CD4-positive, alpha-beta T cell treated with Interleukin-12 subunit alpha and Interleukin-12 subunit beta, for 1 hour (primary cell): ENCODE measurements around the gene RNF8.
A peak's percentile ranks its signal among the peaks of the same experiment; 100 is the strongest.

Experiments used
- DNase-seq: peaks from one replicate; pipeline ENCODE4 v3.0.0-alpha.2; 2020

The RNF8 gene

DNA sequence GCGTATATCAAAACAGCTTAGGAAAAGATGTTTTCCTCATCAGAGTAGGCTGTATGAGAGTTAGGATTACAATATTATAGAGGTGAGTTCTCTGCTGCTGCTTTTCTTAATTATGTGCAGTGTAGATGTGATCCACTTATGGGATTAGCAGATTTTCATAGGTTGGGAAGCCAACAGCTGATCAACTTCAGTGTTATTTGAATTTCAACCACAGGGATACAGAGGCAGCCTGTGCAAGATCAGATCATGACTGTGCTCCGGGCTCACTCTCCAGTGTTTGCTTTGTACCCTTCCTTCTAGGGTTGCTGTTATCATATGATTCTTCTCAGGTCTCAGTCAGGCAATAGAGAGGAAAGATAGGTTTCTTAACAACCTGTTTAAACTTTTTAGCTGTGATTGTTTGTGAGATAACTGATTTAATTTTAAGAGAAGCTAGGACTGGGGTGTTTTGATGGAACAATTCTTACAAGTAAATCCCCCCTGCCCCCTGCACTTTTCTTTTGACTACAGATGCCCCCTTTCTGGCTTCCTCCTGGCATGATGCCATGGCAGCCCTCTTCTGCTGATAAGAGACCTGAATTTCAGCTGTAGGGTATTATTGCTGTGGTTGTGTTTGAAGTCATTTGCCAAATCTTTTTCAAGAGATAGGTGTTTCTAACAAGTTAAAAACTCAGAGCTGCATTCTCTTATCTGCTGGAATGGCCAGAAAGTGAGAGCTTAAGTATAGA, 8.5 kb downstream of the RNF8 start:
- no peak for DNase-seq

DNA sequence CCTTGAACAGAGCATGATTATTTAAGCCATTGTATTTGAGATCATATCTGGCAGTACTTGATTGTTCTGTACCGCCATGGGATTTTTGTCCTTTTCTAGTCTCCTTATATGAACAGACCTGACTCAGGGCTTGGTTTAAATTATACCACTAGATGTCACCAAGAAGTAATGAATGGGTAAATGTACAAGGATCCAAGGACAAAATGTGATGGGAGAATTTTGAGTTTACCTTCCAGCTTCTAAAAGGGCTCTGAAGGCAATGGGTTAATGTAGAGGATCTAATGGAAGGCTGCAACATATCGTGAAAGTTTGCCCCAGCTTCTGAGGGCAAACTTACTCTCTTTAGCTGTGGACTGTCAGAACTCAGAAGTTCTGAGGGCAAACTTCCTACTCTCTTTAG, 12.0 kb downstream of the RNF8 start:
- DNase-seq = no peak

DNA sequence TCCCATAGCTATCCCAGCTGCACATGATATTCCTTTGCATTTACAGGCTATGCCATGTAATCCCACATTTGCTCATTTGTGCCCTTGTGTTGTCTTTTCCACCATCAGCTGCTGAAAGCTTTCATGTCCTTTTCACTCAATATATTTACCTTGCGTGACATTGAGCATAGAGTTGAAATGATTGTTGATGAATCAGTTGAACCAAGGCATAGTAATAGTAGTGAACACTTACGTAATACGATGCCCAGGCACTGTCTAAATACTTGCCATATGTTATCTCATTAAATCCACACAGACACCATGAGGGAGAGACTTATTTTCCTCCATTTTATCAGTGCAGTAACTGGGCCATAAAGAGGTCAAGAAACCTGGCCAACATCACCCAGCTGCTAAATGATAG, 13.1 kb downstream of the RNF8 start:
- DNase-seq = no peak

DNA sequence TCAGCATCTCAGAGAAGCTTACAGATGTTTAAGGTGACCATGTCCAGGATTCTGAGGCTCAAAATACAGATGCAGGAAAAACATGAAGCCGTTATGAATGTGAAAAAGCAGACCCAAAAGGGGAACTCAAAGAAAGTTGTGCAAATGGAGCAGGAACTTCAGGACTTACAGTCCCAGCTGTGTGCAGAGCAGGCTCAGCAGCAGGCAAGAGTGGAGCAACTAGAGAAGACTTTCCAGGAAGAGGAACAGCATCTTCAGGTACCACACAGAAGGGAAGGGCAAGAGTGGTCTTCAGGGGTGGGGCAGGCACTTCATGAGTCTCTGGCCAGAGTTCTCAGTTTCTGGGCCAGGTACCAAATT, 15.2 kb downstream of the RNF8 start:
- DNase-seq = no peak

DNA sequence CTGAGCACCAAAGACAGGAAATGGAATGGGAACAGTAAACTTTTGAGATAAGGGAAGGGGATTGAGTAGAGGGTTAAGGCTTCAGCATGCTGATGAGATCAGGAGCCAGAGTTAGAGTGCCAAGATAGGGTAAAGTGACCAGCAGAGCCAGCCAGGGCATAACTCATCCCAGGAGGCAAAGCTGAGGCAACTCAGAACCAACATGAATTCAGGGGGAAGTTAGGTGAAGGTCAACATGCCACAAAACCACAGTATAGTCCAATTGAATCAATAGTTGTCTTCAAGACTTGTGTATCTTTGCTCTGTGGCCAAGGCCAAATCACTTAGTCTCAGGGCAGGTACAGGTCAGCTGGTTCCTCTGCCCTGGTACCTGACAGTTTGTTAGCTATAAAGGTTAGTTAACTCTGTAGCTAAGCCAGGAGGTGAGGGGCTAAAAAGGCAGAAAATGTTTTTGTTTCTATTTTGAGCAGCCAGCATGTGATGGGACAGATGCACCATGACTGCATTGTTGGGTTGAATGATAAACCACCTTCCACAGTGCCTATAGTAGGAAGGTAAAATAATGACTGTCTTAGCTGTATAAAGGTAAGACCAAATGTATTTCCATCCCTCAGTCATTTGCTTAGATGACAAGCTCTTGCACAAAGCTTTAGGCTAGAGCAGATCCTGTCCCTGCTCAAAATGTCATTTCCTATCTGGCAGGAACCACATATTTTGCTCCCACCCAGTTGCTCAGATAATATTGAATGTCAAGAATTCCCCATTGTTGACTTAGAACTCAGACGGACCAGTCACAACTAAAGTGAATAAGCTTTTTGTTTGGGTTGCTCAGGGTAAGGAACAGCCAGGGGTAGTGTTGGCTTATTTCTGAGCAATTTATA, 15.8 kb downstream of the RNF8 start:
- no peak for DNase-seq

DNA sequence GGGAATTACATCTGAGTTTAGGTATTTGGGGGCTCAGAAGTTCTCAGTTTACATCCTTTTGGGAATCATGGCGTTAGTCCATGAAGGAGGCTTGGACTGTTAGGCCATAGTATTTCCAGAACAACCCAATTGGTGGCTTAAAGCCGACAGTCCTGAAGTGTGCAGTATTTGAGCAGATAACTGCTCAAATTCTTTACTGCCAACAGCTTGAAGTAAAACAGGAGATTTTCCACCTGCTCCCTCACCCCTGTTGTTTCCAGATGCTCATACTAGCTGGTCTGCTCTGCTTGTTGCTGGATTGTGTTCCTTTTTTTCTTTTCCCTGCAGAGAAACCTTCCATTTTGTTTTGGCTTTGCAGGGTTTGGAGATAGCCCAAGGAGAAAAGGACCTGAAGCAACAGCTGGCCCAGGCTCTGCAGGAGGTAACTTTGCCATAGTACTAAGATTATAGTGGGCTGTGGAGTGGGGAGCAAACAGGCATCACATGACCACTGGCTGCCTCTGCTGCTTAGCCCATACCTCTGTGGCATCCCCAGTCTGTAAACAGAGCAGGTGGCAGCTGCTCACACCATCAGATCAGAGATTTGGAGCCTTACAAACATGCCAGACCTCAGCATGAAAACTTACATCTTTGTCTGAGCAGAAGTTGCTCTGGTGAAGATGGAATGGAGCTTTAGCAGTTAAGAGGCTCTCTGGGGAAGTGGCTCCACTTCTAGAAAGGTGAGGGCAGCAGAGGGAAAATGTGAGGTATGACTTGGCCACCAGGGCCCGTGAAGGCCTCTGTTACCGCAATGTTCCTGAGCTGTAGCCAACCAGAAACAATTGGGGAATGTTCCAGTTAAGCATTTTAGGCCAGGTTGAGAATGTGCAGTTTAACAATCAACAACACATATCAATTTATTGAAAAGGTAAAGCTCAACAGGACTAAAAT, 17.6 kb downstream of the RNF8 start:
- DNase-seq = no peak

DNA sequence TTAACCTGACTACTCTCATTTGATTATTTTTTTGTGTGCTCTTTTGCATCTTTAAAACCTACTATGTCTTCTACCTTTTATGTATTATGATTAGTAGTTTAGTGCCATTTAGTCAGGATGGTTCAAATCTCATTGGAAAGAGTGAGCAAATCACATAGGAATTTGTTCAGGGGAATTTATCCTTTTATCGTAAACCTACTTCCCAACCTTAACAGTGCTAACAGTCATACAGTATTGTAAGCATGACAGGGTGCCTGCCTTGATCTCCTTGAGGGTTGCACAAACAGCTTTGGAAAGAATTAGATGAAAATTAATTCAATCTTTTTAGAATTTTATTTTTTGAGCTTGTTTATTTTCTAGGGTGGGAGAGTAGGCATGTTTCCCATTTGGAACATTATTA, 18.3 kb downstream of the RNF8 start:
- DNase-seq = no peak

DNA sequence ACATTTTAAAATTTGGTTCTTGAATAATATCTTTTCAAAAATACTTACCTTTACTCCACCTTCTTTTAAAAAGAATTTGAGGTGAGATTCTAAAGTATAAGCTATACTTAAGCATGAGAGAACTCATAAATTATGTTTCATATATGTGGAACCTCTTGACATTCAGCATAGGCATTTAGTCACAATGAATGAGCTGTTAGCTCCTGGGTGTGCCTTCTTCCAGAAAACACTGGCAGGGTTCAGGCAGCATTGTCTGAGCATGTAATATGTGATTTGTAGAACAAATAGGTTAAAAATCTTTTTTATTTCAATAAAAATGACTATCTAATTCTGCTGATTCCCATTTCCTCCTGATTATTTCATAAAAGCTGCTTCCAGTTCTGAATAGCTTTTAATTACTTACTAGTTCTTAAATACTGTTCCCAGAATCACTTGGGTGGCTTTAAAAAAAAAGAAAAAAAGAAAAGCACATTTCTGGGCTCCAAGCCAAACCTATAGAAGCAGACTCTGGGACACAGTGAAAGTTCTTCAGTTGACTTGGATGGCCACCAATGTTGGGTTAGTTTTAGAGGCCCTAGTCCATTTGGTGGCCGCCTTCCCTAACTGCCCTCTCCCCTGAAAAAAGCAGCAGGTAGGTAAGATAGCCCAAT, 20.2 kb downstream of the RNF8 start:
- no peak for DNase-seq

DNA sequence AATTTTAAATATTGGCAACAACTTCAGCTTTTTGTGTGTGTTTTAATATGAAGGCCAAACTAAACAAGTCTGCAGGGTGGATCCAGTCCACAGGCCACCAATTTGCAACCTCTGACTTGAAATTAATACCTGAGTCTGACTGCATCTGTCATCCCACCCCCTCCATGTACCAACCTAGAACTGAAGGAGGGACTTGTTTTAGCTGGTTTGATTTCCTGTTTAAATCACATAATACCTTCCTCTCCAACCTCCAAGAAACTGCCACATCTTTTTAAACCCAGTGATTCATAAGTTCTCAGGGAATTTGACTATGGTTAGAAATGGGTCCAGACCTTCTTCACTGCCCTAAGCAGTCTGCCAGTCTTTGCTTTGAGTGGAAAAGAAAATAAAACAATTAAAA, 21.6 kb downstream of the RNF8 start:
- no peak for DNase-seq

DNA sequence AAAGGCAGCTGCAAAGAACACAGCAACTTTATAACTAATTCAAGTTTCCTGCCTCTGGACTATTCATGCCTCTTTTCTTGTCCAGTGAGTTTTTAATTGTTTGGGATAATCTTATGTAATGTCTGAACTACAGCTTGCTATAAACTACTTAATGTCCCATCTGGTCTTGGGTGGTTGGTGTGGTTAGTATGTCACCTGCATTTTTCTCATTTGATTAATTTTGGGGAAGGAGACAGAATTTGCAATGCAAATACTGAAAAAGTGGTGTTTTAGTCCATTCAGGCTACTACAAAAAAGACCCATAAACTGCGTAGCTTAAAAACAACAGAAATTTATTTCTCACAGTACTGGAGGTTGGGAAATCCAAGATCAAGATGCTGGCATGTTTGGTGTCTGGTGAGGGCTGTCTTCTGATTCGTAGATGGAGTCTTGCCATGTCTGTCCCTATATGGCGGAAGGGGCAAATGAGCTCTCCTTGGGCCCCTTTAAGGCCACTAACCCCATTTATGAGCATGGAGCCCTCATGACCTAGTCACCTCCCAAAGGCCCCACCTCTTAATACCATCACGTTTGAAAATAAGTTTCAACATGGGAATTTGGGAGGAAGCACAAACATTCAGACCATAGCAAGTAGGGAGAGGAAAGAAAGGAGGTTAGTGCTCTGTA, 22.4 kb downstream of the RNF8 start:
- no peak for DNase-seq

DNA sequence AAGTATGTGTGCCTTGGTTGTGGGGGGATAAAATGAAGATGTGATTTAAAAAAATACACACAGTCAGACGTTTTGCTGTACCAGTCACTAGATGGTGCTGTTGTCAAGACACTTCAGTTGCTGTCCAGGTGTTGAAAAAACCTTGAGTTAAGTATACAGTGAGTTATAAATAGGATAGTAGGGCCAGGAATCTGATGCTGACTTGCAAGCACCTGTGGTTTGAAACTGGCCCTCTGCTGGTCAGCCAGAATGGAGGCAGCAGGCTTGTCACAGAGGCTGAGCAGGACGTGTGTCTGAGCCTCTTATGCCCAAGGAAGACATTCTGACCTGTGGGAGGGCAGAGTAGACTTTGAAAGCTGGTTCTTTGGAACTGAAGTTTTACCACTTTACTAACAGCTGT, 27.8 kb downstream of the RNF8 start:
- peak; percentile 58 for DNase-seq

DNA sequence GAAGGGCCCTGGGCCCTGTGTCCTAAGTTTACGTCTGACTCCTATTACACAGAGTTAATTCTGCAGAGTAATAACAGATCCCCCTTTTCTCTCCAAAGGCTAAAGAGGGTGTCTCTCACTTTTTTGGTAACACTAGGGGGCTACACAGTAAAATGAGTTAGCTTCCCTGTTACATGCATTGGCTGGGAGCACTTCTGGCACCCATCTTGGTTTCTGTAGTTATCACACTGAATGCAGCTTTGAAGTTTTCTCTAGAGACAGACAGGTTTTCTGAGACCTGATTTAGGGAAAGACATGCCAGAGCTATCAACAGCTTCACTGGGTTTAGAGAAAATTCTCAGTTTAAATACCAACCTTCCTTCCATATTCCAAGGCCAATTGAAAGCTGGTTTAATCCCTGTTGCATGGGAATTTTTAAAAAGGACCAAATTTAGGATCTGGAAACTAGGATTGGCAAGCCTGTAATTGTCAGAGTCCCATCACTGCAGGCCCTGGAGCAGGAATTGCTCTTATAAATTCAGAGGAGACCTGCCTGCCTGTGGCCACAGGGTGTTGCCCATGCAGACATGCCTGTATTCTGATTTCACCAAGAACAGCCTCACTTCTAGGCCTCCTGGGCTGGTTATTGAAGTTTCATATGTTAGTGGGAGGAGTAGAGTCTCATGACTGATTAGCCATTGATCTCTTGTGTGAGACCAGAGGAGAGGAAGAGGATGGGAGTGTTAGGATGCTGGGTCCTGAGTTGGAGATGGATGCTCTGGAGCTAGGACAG, 29.4 kb downstream of the RNF8 start:
- DNase-seq = no peak

DNA sequence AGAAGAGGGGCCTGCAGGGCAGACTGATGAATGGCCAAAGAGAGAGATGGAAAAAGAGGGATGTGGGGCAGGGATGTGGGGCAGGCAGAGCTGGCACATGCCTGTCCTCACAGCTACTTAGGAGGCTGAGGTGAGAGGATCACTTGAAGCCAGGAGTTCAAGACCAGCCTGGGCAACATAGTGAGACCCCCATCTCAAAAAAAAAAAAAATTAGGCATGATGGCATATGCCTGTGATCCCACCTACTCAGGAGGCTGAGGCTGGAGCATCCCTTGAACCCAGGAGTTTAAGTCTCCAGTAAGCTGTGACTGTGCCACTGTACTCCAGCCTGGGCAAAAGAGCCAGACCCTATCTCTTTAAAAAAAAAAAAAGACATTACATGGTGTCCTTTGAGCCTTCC, 34.8 kb downstream of the RNF8 start:
- no peak for DNase-seq

DNA sequence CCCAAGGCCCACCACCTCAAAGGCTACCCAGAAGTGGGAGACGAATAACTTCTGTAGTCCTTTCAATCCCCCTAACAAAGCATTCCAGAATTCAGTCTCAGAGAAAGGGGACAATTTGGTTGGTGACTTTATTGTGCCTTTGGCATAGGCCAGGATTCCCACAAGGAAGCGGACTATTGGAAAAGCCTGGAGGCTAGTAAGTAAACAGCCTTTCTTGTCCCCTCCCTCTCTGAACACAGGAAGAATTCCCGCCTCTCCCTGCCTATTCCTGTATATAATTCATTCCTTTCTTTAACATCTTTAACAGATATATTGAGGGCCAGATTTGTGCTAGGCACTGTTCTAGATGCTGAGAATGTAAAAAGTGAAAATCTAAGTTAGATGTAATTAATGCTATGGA, 36.1 kb downstream of the RNF8 start:
- DNase-seq = no peak

DNA sequence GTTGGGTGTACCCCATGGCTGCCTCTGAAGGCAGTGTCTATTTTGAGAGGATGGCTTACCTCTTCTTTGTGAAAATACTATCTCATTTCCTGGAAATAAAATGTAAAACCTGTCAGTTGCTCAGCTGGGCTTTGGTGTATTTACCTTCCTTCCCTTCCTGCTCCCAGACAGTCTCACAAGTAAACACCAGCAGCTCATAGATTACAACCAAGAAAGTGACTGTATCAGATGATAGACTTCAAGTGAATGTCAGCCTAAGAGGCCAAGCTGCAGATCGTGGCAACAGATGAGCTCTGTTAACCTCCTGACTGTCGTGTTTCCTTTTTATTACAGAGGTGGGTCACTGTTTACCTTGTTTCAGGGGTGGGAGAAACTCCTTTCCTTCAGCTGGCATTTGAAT, 37.3 kb downstream of the RNF8 start:
- DNase-seq = no peak

DNA sequence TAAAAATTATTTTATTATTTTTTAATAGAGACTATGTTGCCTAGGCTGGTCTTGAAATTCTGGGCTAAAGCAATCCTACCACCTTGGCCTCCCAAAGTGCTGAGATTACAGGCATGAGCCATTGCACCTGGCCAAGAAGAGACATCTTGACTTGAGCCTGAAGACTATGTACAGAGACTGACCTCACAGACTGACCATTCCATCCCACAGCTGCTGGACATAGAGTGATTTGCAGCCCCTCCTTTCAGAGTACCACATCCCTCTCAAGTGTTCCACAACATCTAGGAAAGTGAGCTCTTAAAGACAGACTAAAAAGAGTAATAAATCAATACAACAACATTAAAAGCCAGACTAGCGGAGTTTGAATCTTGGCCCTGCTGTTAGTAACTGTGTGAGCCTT, 39.0 kb downstream of the RNF8 start:
- no peak for DNase-seq

DNA sequence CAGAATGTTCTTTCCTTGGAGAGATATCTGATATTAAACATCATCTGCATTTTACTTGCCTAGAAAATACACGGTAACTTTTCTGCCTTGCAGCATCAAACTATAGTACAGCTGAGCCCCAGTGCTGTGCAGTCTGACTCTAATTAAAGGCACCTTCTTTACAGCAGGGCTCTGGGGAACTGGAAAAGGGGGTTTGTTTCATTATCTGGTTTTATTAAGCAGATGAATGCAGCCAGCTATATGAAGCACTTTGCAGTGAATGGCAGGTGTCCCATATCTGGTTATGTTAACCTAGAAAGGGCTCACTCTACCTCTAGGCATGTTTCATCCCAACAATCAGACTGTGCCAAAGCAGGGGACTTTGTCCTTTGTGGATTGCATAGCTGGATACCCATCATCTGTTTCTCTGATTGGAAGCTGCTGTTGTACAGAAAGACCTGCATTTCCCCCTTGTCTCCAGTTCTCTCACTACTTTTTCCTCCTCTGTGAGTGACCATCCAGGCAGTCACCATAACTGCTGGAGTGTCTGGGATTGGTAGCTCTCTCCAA, 39.7 kb downstream of the RNF8 start:
- DNase-seq = no peak

DNA sequence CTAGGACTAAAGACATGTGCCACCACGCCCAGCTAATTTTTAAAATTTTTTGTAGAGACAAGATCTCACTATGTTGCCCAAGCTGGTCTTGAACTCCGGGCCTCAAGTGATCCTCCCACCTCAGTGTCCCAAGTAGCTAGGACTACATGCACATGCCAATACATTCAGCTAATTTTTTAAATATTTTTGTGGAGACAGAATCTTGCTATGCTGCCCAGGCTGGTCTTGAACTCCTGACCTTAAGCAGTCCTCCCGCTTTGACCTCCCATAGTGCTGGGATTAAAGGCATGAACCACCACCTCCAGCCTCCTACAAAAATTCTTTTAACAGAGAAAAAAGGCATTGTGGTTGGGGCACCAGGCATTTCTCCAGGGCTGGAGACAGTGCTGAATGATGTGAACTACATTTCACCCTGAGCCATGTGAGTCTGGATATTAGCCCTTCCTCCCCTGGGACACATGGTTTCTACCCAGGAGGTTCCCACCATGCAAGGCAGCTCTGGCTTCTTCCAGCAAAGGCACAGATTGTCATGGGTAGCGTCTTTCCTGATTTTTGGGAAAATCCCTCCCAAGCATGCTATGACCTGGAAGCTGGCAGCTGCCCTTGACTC, 42.9 kb downstream of the RNF8 start:
- DNase-seq = no peak

DNA sequence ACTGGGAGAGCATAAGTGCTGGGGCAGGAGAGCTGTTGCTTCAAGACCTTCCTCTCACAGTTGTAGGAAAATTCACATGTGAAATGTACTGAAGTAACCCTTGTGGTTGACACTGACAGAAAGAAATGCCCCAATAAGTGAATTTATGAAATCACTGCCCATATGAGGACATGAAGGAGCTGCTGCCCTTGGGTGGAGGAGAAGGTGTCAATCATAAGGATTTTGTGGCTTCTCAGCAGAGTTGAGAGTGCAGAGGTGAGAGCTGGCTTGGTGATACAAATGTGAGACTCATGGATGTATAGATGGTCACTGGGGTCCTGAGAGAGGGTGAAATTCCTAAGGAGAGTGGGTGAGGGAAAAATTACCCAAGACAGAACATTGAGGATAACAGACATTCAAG, 45.3 kb downstream of the RNF8 start:
- no peak for DNase-seq

DNA sequence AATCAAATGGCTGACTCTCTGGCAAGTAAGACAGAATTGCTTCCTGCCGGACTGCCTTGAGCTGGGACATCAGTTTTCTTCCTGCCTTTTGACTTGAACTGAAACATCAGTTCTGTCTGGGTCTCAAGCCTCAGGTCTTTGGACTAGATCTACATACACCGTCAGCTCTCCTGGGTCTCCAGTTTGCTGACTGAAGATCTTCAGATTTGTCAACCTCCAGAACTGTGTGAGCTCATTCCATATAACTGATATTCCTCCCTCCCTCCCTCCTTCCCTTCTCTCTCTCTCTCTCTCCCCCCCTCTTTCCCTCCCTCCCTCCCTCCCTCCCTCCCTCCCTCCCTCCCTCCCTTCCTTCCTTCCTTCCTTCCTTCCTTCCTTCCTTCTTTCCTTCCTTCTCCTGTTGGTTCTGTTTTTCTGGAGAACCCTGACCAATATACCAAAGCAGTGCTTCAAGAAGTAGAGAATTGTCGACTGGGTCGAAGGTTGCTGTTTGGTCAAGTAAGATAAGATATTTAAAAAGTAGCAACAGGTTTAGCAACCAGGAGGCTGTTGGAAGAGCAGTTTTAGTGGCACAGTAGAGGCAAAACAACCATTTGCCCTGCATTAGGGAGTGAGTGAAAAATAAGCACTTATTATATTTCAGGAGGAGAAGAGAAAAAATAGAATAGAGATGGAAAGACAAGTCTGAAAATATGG, 46.2 kb downstream of the RNF8 start:
- DNase-seq = no peak
